ENCODE measurements around the gene CATSPER1. TPM values are rescaled to one million over a fixed set of nuclear protein-coding genes. Genes with fewer than 3 reads are reported as not detected.
"Not testable (repeated sequence)": the region's sequence is repeated elsewhere in the genome, so short reads cannot be mapped to it uniquely, and the experiment has no call there.

CATSPER1 gene
- total RNA-seq, 3 donors from 2014 or later, result not detected

- Mint-ChIP-seq H3K36me3 (ENCODE audit: insufficient read depth) (no peaks in the 10 kb centered on the region), H3K4me3 (no peak overlapping the region), H3K9me3 (no peaks in the 10 kb centered on the region), H3K4me1 (ENCODE audit: low read depth) (peaks cover 11% of the 10 kb centered on the region), H3K27me3 (ENCODE audit: low read depth) (peaks cover 12% of the 10 kb centered on the region)
- DNase-seq (peak; percentile 49), ATAC-seq (peak in 1 of 2 donors; percentile 17)
Observed at GRCh38 chr11:66017321-66017720, 9.0 kb downstream of the CATSPER1 start.

GRCh38 chr11:66016793-66017177 lies 9.5 kb downstream of the CATSPER1 start:
- DNase-seq (no peak), ATAC-seq (no peak)
- Mint-ChIP-seq H3K4me1 (ENCODE audit: low read depth) (peaks cover 11% of the 10 kb centered on the region), H3K9me3 (no peaks in the 10 kb centered on the region), H3K27me3 (ENCODE audit: low read depth) (peaks cover 12% of the 10 kb centered on the region), H3K4me3 (no peak overlapping the region), H3K36me3 (ENCODE audit: insufficient read depth) (no peaks in the 10 kb centered on the region)

- H3K27me3 Mint-ChIP-seq (ENCODE audit: low read depth), result peaks cover 16% of the 10 kb centered on the region
- no peaks in the 10 kb centered on the region for H3K36me3 Mint-ChIP-seq (ENCODE audit: insufficient read depth)
- ATAC-seq (no peak), DNase-seq (no peak)
- H3K4me3 Mint-ChIP-seq, result no peak overlapping the region
- H3K4me1 Mint-ChIP-seq (ENCODE audit: low read depth), result peaks cover 10% of the 10 kb centered on the region
- no peaks in the 10 kb centered on the region for H3K9me3 Mint-ChIP-seq
Observed at GRCh38 chr11:66015936-66016792, 10.1 kb downstream of the CATSPER1 start.

GRCh38 chr11:66015454-66015881 lies 10.8 kb downstream of the CATSPER1 start:
- Mint-ChIP-seq H3K36me3 (ENCODE audit: insufficient read depth) (no peaks in the 10 kb centered on the region), H3K4me1 (ENCODE audit: low read depth) (peaks cover 8% of the 10 kb centered on the region), H3K9me3 (no peaks in the 10 kb centered on the region), H3K4me3 (no peak overlapping the region), H3K27me3 (ENCODE audit: low read depth) (peaks cover 17% of the 10 kb centered on the region)
- ATAC-seq, result no peak
- no peak for DNase-seq

GRCh38 chr11:66014804-66015453 lies 11.3 kb downstream of the CATSPER1 start:
- DNase-seq, result no peak
- Mint-ChIP-seq H3K27me3 (ENCODE audit: low read depth) (peaks cover 22% of the 10 kb centered on the region), H3K36me3 (ENCODE audit: insufficient read depth) (no peaks in the 10 kb centered on the region), H3K9me3 (no peaks in the 10 kb centered on the region), H3K4me3 (no peak overlapping the region), H3K4me1 (ENCODE audit: low read depth) (peaks cover 6% of the 10 kb centered on the region)
- ATAC-seq, result no peak

- Mint-ChIP-seq H3K9me3 (no peaks in the 10 kb centered on the region), H3K4me1 (ENCODE audit: low read depth) (peaks cover 6% of the 10 kb centered on the region), H3K4me3 (no peak overlapping the region), H3K27me3 (ENCODE audit: low read depth) (peaks cover 22% of the 10 kb centered on the region), H3K36me3 (ENCODE audit: insufficient read depth) (no peaks in the 10 kb centered on the region)
- DNase-seq (no peak), ATAC-seq (no peak)
Observed at GRCh38 chr11:66013762-66014100, 12.5 kb downstream of the CATSPER1 start.

GRCh38 chr11:66012946-66013761 lies 13.1 kb downstream of the CATSPER1 start:
- DNase-seq (no peak), ATAC-seq (no peak)

GRCh38 chr11:66012371-66012945 lies 13.8 kb downstream of the CATSPER1 start:
- Mint-ChIP-seq H3K4me1 (ENCODE audit: low read depth) (peaks cover 3% of the 10 kb centered on the region), H3K27me3 (ENCODE audit: low read depth) (peaks cover 22% of the 10 kb centered on the region), H3K36me3 (ENCODE audit: insufficient read depth) (no peaks in the 10 kb centered on the region), H3K4me3 (no peak overlapping the region), H3K9me3 (no peaks in the 10 kb centered on the region)
- no peak for ATAC-seq
- DNase-seq, result no peak

More at GRCh38 chr11:66012946-66013761, 13.1 kb downstream of the CATSPER1 start:
- H3K27me3 Mint-ChIP-seq (ENCODE audit: low read depth), result peaks cover 22% of the 10 kb centered on the region
- H3K9me3 Mint-ChIP-seq, result no peaks in the 10 kb centered on the region
- peaks cover 6% of the 10 kb centered on the region for H3K4me1 Mint-ChIP-seq (ENCODE audit: low read depth)
- no peak overlapping the region for H3K4me3 Mint-ChIP-seq
- H3K36me3 Mint-ChIP-seq (ENCODE audit: insufficient read depth), result no peaks in the 10 kb centered on the region

- peaks cover 22% of the 10 kb centered on the region for H3K27me3 Mint-ChIP-seq (ENCODE audit: low read depth)
- ATAC-seq, result peak; percentile 37 to 49
- H3K4me3 Mint-ChIP-seq, result no peak within 1 kb of the TSS
- DNase-seq, result no peak
- no peaks in the 10 kb centered on the region for H3K4me1 Mint-ChIP-seq (ENCODE audit: low read depth)
- H3K9me3 Mint-ChIP-seq, result no peaks in the 10 kb centered on the region
- H3K36me3 Mint-ChIP-seq (ENCODE audit: insufficient read depth), result no peaks in the 10 kb centered on the region
Observed at GRCh38 chr11:66011785-66012303, 14.4 kb downstream of the CATSPER1 start, which contains the start of gene CST6. Gene CST6, plus strand, starts transcription at chr11:66012008. Its CDS starts 37 bp downstream, at chr11:66012045.

GRCh38 chr11:66011239-66011784 lies 15.0 kb downstream of the CATSPER1 start:
- H3K4me1 Mint-ChIP-seq (ENCODE audit: low read depth), result no peaks in the 10 kb centered on the region

GRCh38 chr11:66010036-66010435 lies 16.2 kb downstream of the CATSPER1 start:
- not testable (repeated sequence) for DNase-seq; H3K36me3 Mint-ChIP-seq (ENCODE audit: insufficient read depth); ATAC-seq; H3K4me1 Mint-ChIP-seq (ENCODE audit: low read depth); H3K4me3 Mint-ChIP-seq; H3K9me3 Mint-ChIP-seq
- peaks cover 22% of the 10 kb centered on the region for H3K27me3 Mint-ChIP-seq (ENCODE audit: low read depth)

More at GRCh38 chr11:66011239-66011784, 15.0 kb downstream of the CATSPER1 start:
- Mint-ChIP-seq H3K27me3 (ENCODE audit: low read depth) (peaks cover 22% of the 10 kb centered on the region), H3K9me3 (no peaks in the 10 kb centered on the region), H3K36me3 (ENCODE audit: insufficient read depth) (no peaks in the 10 kb centered on the region), H3K4me3 (no peak overlapping the region)
- no peak for DNase-seq
- ATAC-seq, result no peak

GRCh38 chr11:66008468-66009101 lies 17.7 kb downstream of the CATSPER1 start:
- H3K4me1 Mint-ChIP-seq (ENCODE audit: low read depth), result peaks cover under 1% of the 10 kb centered on the region
- H3K27me3 Mint-ChIP-seq (ENCODE audit: low read depth), result peaks cover 19% of the 10 kb centered on the region
- no peaks in the 10 kb centered on the region for H3K9me3 Mint-ChIP-seq
- peaks cover 10% of the 10 kb centered on the region for H3K36me3 Mint-ChIP-seq (ENCODE audit: insufficient read depth)
- DNase-seq (no peak), ATAC-seq (no peak)
- H3K4me3 Mint-ChIP-seq, result no peak overlapping the region

- peaks cover 5% of the 10 kb centered on the region for H3K4me1 Mint-ChIP-seq (ENCODE audit: low read depth)
- H3K4me3 Mint-ChIP-seq, result no peak overlapping the region
- H3K36me3 Mint-ChIP-seq (ENCODE audit: insufficient read depth), result peaks cover 10% of the 10 kb centered on the region
Observed at GRCh38 chr11:66008095-66008467, 18.2 kb downstream of the CATSPER1 start.

More at GRCh38 chr11:66008095-66008467, 18.2 kb downstream of the CATSPER1 start:
- no peak for DNase-seq
- no peak for ATAC-seq
- H3K27me3 Mint-ChIP-seq (ENCODE audit: low read depth), result peaks cover 15% of the 10 kb centered on the region
- H3K9me3 Mint-ChIP-seq, result no peaks in the 10 kb centered on the region
